SK-N-SH (cell line): Measurements from ENCODE around the gene SLC43A3. TPM values are rescaled to one million over a fixed set of nuclear protein-coding genes. Genes with fewer than 3 reads are reported as not detected.

ENCODE experiments used
- CTCF ChIA-PET: fragments of 300-600, 350-600 bp; formaldehyde crosslinking; extraction: SDS; loops from one replicate; lab custom pipeline; 2021; lab: Yijun Ruan, JAX
- POLR2A ChIA-PET: fragments of 350-600 bp; sonication (Branson Sonifier 250); formaldehyde crosslinking; extraction: SDS; loops from one replicate; lab custom pipeline; 2020; ENCODE audit warnings: antibody characterized with exemption, inconsistent platforms; lab: Yijun Ruan, JAX
- DNase-seq: peaks from one replicate; pipeline ENCODE4 v3.0.0; 2012
- H2AFZ ChIP-seq: fragments of 200-600 bp; sonication (generic); 2 replicates; pipeline ENCODE4 v1.8.1; 2016; ENCODE audit warnings: antibody characterized with exemption, mild to moderate bottlenecking, low read depth
- H3F3A ChIP-seq: fragments of 200-600 bp; sonication (generic); replicated peaks from 2 replicates; pipeline ENCODE3; 2016; ENCODE audit warnings: antibody characterized with exemption, mild to moderate bottlenecking; ENCODE audit not compliant: insufficient read depth
- H3K27ac ChIP-seq, 2 experiments: fragments of 200-500 bp in 1 of 2; fragments of 200-600 bp in 1 of 2; sonication (Bioruptor generic) in 1 of 2; sonication (generic), shearing (Covaris generic) in 1 of 2; 2 replicates each; pipeline versions ENCODE4 v1.5.1 to v1.6.1; 2014 to 2016; ENCODE audit warnings: low read depth in 2 of 2, inconsistent platforms in 1 of 2, low read length in 1 of 2, mild to moderate bottlenecking in 1 of 2, mixed read lengths in 1 of 2
- H3K27me3 ChIP-seq: fragments of 200-600 bp; sonication (generic), shearing (Covaris generic); 2 replicates; pipeline ENCODE4 v1.6.1; 2016; ENCODE audit warnings: mixed run types; ENCODE audit not compliant: insufficient read depth
- H3K36me3 ChIP-seq, 2 experiments: fragments of 200-500 bp in 1 of 2; fragments of 200-600 bp in 1 of 2; sonication (Bioruptor generic) in 1 of 2; sonication (generic) in 1 of 2; replicated peaks in 1 of 2; 2 replicates each; pipeline versions ENCODE3 to v1.5.1; 2014 to 2016; ENCODE audit warnings: low read length in 1 of 2, mild to moderate bottlenecking in 1 of 2; ENCODE audit not compliant: insufficient read depth in 2 of 2, control insufficient read depth in 1 of 2
- H3K4me1 ChIP-seq, 2 experiments: fragments of 200-500 bp in 1 of 2; fragments of 200-600 bp in 1 of 2; sonication (Bioruptor generic) in 1 of 2; sonication (generic), shearing (Covaris generic) in 1 of 2; 2 replicates each; pipeline versions ENCODE4 v1.5.1 to v1.6.1; 2014 to 2016; ENCODE audit warnings: low read depth in 1 of 2, low read length in 1 of 2, mixed run types in 1 of 2; ENCODE audit not compliant: insufficient read depth in 2 of 2, control insufficient read depth in 1 of 2
- H3K4me2 ChIP-seq: fragments of 200-600 bp; sonication (generic), shearing (Covaris generic); 2 replicates; pipeline ENCODE4 v1.6.1; 2017; ENCODE audit warnings: mixed run types
- H3K4me3 ChIP-seq, 2 experiments: fragments of 200-500 bp in 1 of 2; fragments of 200-600 bp in 1 of 2; sonication (Bioruptor generic) in 1 of 2; sonication (generic), shearing (Covaris generic) in 1 of 2; 2 replicates each; pipeline versions ENCODE4 v1.5.1 to v1.8.1; 2014 to 2016; ENCODE audit warnings: low read depth in 2 of 2, inconsistent platforms in 1 of 2, low read length in 1 of 2, mild to moderate bottlenecking in 1 of 2, mixed read lengths in 1 of 2, moderate library complexity in 1 of 2
- H3K79me2 ChIP-seq: fragments of 200-600 bp; sonication (generic); 2 replicates; pipeline ENCODE4 v1.8.1; 2017; ENCODE audit warnings: mild to moderate bottlenecking; ENCODE audit not compliant: insufficient read depth
- H3K9ac ChIP-seq: fragments of 200-600 bp; sonication (generic); 2 replicates; pipeline ENCODE4 v1.6.1; 2017; ENCODE audit warnings: mixed run types
- H3K9me2 ChIP-seq: fragments of 200-600 bp; sonication (generic); 2 replicates; pipeline ENCODE4 v1.6.1; 2017; ENCODE audit warnings: mixed run types
- H3K9me3 ChIP-seq: fragments of 200-600 bp; sonication (generic); 2 replicates; pipeline ENCODE4 v1.6.1; 2017; ENCODE audit warnings: mixed run types, mild to moderate bottlenecking, moderate library complexity
- H4K20me1 ChIP-seq: fragments of 200-600 bp; sonication (generic); 2 replicates; pipeline ENCODE4 v1.6.1; 2017; ENCODE audit warnings: mild to moderate bottlenecking, mixed run types; ENCODE audit not compliant: insufficient read depth
- CHD2 ChIP-seq: fragments of 150-350 bp; IDR thresholded peaks from 2 replicates; pipeline ENCODE4 v1.6.1; 2018; ENCODE audit warnings: low read length; ENCODE audit not compliant: partially characterized antibody
- FOSL2 ChIP-seq: IDR thresholded peaks from 2 replicates; pipeline ENCODE4 v1.4.0; 2012; ENCODE audit warnings: low read depth, mild to moderate bottlenecking, moderate library complexity, borderline replicate concordance
- FOXM1 ChIP-seq: IDR thresholded peaks from 2 replicates; pipeline ENCODE4 v1.4.0; 2012; ENCODE audit warnings: low read depth, mild to moderate bottlenecking
- GATA2 ChIP-seq: sonication (generic); formaldehyde crosslinking; IDR thresholded peaks from 2 replicates; pipeline ENCODE4 v1.5.0; 2020; ENCODE audit warnings: mild to moderate bottlenecking, missing genetic modification reagents
- IRF3 ChIP-seq: fragments of 150-350 bp; IDR thresholded peaks from 2 replicates; pipeline ENCODE4 v1.6.1; 2016; ENCODE audit warnings: mild to moderate bottlenecking, low read depth, low read length
- JUND ChIP-seq: IDR thresholded peaks from 2 replicates; pipeline ENCODE4 v1.4.0; 2012
- NRF1 ChIP-seq: IDR thresholded peaks from 2 replicates; pipeline ENCODE4 v1.6.1; 2012; ENCODE audit warnings: low read depth, mild to moderate bottlenecking, low read length
- PBX3 ChIP-seq: IDR thresholded peaks from 2 replicates; pipeline ENCODE4; 2012
- POLR2AphosphoS5 ChIP-seq: IDR thresholded peaks from 2 replicates; pipeline ENCODE4 v1.6.1; 2012; ENCODE audit warnings: low read depth, low read length
- RAD21 ChIP-seq: IDR thresholded peaks from 2 replicates; pipeline ENCODE4 v1.6.1; 2012; ENCODE audit warnings: mild to moderate bottlenecking, low read length
- REST ChIP-seq: IDR thresholded peaks from 2 replicates; pipeline ENCODE4 v1.6.1; 2012; ENCODE audit warnings: mild to moderate bottlenecking, low read depth, low read length, moderate library complexity
- RXRA ChIP-seq: IDR thresholded peaks from 2 replicates; pipeline ENCODE4 v1.4.0; 2012; ENCODE audit warnings: low read depth, mild to moderate bottlenecking, borderline replicate concordance
- USF1 ChIP-seq: IDR thresholded peaks from 2 replicates; pipeline ENCODE4 v1.4.0; 2012; ENCODE audit warnings: low read depth, borderline replicate concordance
- USF2 ChIP-seq: fragments of 150-350 bp; IDR thresholded peaks from 2 replicates; pipeline ENCODE4 v1.6.1; 2017; ENCODE audit warnings: antibody characterized with exemption, low read length, low read depth, borderline replicate concordance
- YY1 ChIP-seq: IDR thresholded peaks from 2 replicates; pipeline ENCODE4 v1.4.0; 2012; ENCODE audit warnings: low read depth, mild to moderate bottlenecking
- WGBS: methylation state at CpG from one replicate; pipeline ENCODE4 v1.1.6; 2017; ENCODE audit warnings: low lambda C conversion rate; 5-methylcytosine and 5-hydroxymethylcytosine counted together
- polyA plus RNA-seq, 3 experiments: library from polyadenylated mRNA; depleted of rRNA; stranded (reverse); fragments of >200 nt; gene quantifications; 2 replicates each; pipeline ENCODE4 v1.2.3, GENCODE V29; 2012

The SLC43A3 gene
- polyA plus RNA-seq, 1 of the 3 experiments (the other 2 are of a cell fraction), result 4.1 TPM

GRCh38 chr11:57406337-57406904 is 20.5 kb downstream of the SLC43A3 start:
- DNase-seq, result no peak
- TF ChIP-seq RAD21 (no peak), PBX3 (no peak), USF2 (no peak), USF1 (no peak), FOSL2 (no peak), IRF3 (no peak), NRF1 (no peak), FOXM1 (no peak), JUND (no peak), POLR2AphosphoS5 (no peak), CHD2 (no peak), REST (no peak), YY1 (no peak), RXRA (no peak), GATA2 (CRISPR knock-in tag) (no peak)
- no peak overlapping the region for H3K9ac ChIP-seq
- no peaks in the 10 kb centered on the region for H3K79me2 ChIP-seq
- ChIA-PET CTCF (no interaction called here), POLR2A (no interaction called here)
- no peaks in the 10 kb centered on the region for H4K20me1 ChIP-seq
- H3K27me3 ChIP-seq, result no peaks in the 10 kb centered on the region; the same call in 1 of the 2 replicates
- no peak overlapping the region for H2AFZ ChIP-seq
- H3K9me3 ChIP-seq, result no peaks in the 10 kb centered on the region
- no peaks in the 10 kb centered on the region; a peak in 1 of 4 replicates for H3K4me1 ChIP-seq
- no peaks in the 10 kb centered on the region for H3F3A ChIP-seq
- WGBS, result 45% methylated on average over 4 of the region's 4 CpGs
- no peak overlapping the region for H3K4me2 ChIP-seq
- no peaks in the 10 kb centered on the region for H3K9me2 ChIP-seq
- H3K36me3 ChIP-seq, result no peaks in the 10 kb centered on the region
- no peak overlapping the region for H3K27ac ChIP-seq
- H3K4me3 ChIP-seq, result no peak overlapping the region
